GM23248 (cell line): ENCODE measurements around the gene GLRX2. TPM values are rescaled to one million over a fixed set of nuclear protein-coding genes. Genes with fewer than 3 reads are reported as not detected.
A peak's percentile ranks its signal among the peaks of the same experiment; 100 is the strongest.

Source experiments
- DNase-seq: peaks from one replicate; pipeline ENCODE4 v3.0.0-alpha.2; 2015
- H2AFZ ChIP-seq: fragments of 200-600 bp; sonication (generic); 2 replicates; pipeline ENCODE4 v1.6.1; 2016; ENCODE audit warnings: antibody characterized with exemption
- H3F3A ChIP-seq: fragments of 200-600 bp; sonication (generic); 2 replicates; pipeline ENCODE4 v1.6.1; 2016; ENCODE audit warnings: mild to moderate bottlenecking, antibody characterized with exemption, mixed run types; ENCODE audit not compliant: insufficient read depth
- H3K27ac ChIP-seq: fragments of 200-600 bp; sonication (generic); 2 replicates; pipeline ENCODE4 v1.5.1; 2016; ENCODE audit warnings: mild to moderate bottlenecking
- H3K27me3 ChIP-seq: fragments of 200-600 bp; sonication (generic); replicated peaks from 2 replicates; pipeline ENCODE4 v1.6.1; 2016; ENCODE audit warnings: mild to moderate bottlenecking; ENCODE audit not compliant: insufficient read depth
- H3K36me3 ChIP-seq: fragments of 200-600 bp; sonication (generic); 2 replicates; pipeline ENCODE4 v1.6.1; 2016; ENCODE audit warnings: low read depth, mild to moderate bottlenecking
- H3K4me1 ChIP-seq: fragments of 200-600 bp; sonication (generic); 2 replicates; pipeline ENCODE4 v1.6.1; 2016; ENCODE audit warnings: mild to moderate bottlenecking; ENCODE audit not compliant: insufficient read depth
- H3K4me2 ChIP-seq: fragments of 200-600 bp; sonication (generic); one replicate; pipeline ENCODE4 v1.6.1; 2016; ENCODE audit warnings: mild to moderate bottlenecking; ENCODE audit not compliant: unreplicated experiment
- H3K4me3 ChIP-seq: fragments of 200-600 bp; sonication (generic); 2 replicates; pipeline ENCODE4 v1.5.1; 2016; ENCODE audit warnings: mild to moderate bottlenecking
- H3K79me2 ChIP-seq: fragments of 200-600 bp; sonication (generic); 2 replicates; pipeline ENCODE4 v1.6.1; 2016; ENCODE audit warnings: mild to moderate bottlenecking; ENCODE audit not compliant: insufficient read depth
- H3K9ac ChIP-seq: fragments of 200-600 bp; sonication (generic); 2 replicates; pipeline ENCODE4 v1.6.1; 2016; ENCODE audit warnings: mild to moderate bottlenecking
- H3K9me2 ChIP-seq: fragments of 200-600 bp; sonication (generic); 2 replicates; pipeline ENCODE4 v1.6.1; 2016; ENCODE audit warnings: mixed run types, mild to moderate bottlenecking, moderate library complexity; ENCODE audit not compliant: insufficient read depth
- H3K9me3 ChIP-seq: fragments of 200-600 bp; sonication (generic); one replicate; pipeline ENCODE4 v1.6.1; 2017; ENCODE audit warnings: low read depth
- H4K20me1 ChIP-seq: fragments of 200-600 bp; sonication (generic); 2 replicates; pipeline ENCODE4 v1.6.0; 2016; ENCODE audit not compliant: insufficient read depth
- EZH2 ChIP-seq: fragments of 200-600 bp; sonication (generic); IDR thresholded peaks from 2 replicates; pipeline ENCODE4 v1.6.1; 2018; ENCODE audit warnings: antibody characterized with exemption, mild to moderate bottlenecking; ENCODE audit not compliant: insufficient read depth, poor library complexity, severe bottlenecking
- EZH2phosphoT487 ChIP-seq: fragments of 200-600 bp; sonication (generic); IDR thresholded peaks from 2 replicates; pipeline ENCODE4 v1.6.1; 2018; ENCODE audit warnings: antibody characterized with exemption, moderate library complexity, mild to moderate bottlenecking, low read depth; ENCODE audit not compliant: insufficient read depth
- WGBS, 2 experiments: methylation state at CpG; one replicate each; pipeline ENCODE4 v1.1.6; 2015 to 2017; ENCODE audit warnings: low lambda C conversion rate in 2 of 2, low coverage in 1 of 2; ENCODE audit errors: missing lambda C conversion rate in 2 of 2; 5-methylcytosine and 5-hydroxymethylcytosine counted together
- in situ Hi-C: fragments of 300-500 bp; cut with MboI; formaldehyde crosslinking; loops from 2 replicates; pipeline ENCODE4 v1.15.0; 2020
- polyA plus RNA-seq: library from polyadenylated mRNA; unstranded; fragments of >200 nt; fragmentation: Nextera tagmentation; extraction: Ambion mirVana; gene quantifications from 2 replicates; pipeline ENCODE4 v1.2.1, GENCODE V29; 2016
- total RNA-seq: library from RNA; depleted of rRNA; stranded (reverse); fragments of >200 nt; shearing (Covaris generic); gene quantifications from 2 replicates; pipeline ENCODE4 v1.2.3, GENCODE V29; 2014

Gene GLRX2
- total and polyA plus RNA-seq, 2 experiments from 2014 or later, result 10.7 to 57.5 TPM

- Histone ChIP-seq H3F3A (peaks cover 44% of the 10 kb centered on the region), H3K9ac (peak overlapping the region; percentile 8; the same call in 1 of the 2 replicates), H3K79me2 (no peaks in the 10 kb centered on the region), H2AFZ (peak overlapping the region; percentile 7; the same call in 1 of the 2 replicates), H3K4me3 (no peak overlapping the region), H3K27me3 (no peaks in the 10 kb centered on the region), H3K9me2 (no peaks in the 10 kb centered on the region), H3K4me1 (peaks cover 53% of the 10 kb centered on the region), H3K36me3 (no peaks in the 10 kb centered on the region), H3K9me3 (no peaks in the 10 kb centered on the region), H4K20me1 (no peaks in the 10 kb centered on the region), H3K27ac (peak overlapping the region; percentile 86), H3K4me2 (peak overlapping the region; percentile 66)
- in situ Hi-C loops, result no loop called here
- TF ChIP-seq EZH2 (no peak), EZH2phosphoT487 (no peak)
- no peak for DNase-seq
- 77 to 85% methylated on average over 6 of the region's 6 CpGs for WGBS, 2 experiments
Observed at GRCh38 chr1:193114485-193115095, 9.4 kb upstream of the GLRX2 start.

GRCh38 chr1:193113992-193114332 lies 8.7 kb upstream of the GLRX2 start:
- peak overlapping the region; percentile 7; the same call in 1 of the 2 replicates for H2AFZ ChIP-seq
- DNase-seq, result no peak
- no peaks in the 10 kb centered on the region for H3K9me2 ChIP-seq
- peak overlapping the region; percentile 86 for H3K27ac ChIP-seq
- in situ Hi-C loops, result no loop called here
- peaks cover 53% of the 10 kb centered on the region for H3K4me1 ChIP-seq
- H3K9me3 ChIP-seq, result no peaks in the 10 kb centered on the region
- H3K4me2 ChIP-seq, result no peak overlapping the region
- TF ChIP-seq EZH2 (no peak), EZH2phosphoT487 (no peak)
- H3F3A ChIP-seq, result peaks cover 44% of the 10 kb centered on the region
- no peaks in the 10 kb centered on the region for H3K36me3 ChIP-seq
- H4K20me1 ChIP-seq, result no peaks in the 10 kb centered on the region
- H3K9ac ChIP-seq, result peak overlapping the region; percentile 8; the same call in 1 of the 2 replicates
- no peaks in the 10 kb centered on the region for H3K27me3 ChIP-seq
- no peaks in the 10 kb centered on the region for H3K79me2 ChIP-seq
- no peak overlapping the region for H3K4me3 ChIP-seq

GRCh38 chr1:193113258-193113991 lies 8.2 kb upstream of the GLRX2 start:
- in situ Hi-C loops, result no loop called here
- no peak overlapping the region for H3K4me3 ChIP-seq
- no peak for DNase-seq
- no peaks in the 10 kb centered on the region for H3K36me3 ChIP-seq
- H3F3A ChIP-seq, result peaks cover 44% of the 10 kb centered on the region
- peaks cover 53% of the 10 kb centered on the region for H3K4me1 ChIP-seq
- H3K4me2 ChIP-seq, result no peak overlapping the region
- H3K79me2 ChIP-seq, result no peaks in the 10 kb centered on the region
- TF ChIP-seq EZH2phosphoT487, result no peak
- WGBS, 2 experiments, result 78 to 79% methylated on average over 9 of the region's 9 CpGs
- H3K9me2 ChIP-seq, result no peaks in the 10 kb centered on the region
- H2AFZ ChIP-seq, result peak overlapping the region; percentile 7; the same call in 1 of the 2 replicates
- no peak overlapping the region; the same call in 1 of the 2 replicates for H3K27ac ChIP-seq
- H3K9me3 ChIP-seq, result no peaks in the 10 kb centered on the region
- no peak overlapping the region for H3K9ac ChIP-seq
- no peaks in the 10 kb centered on the region for H4K20me1 ChIP-seq
- H3K27me3 ChIP-seq, result no peaks in the 10 kb centered on the region

GRCh38 chr1:193111641-193112090 lies 6.5 kb upstream of the GLRX2 start:
- no peaks in the 10 kb centered on the region for H4K20me1 ChIP-seq
- no peaks in the 10 kb centered on the region for H3K9me3 ChIP-seq
- H3K79me2 ChIP-seq, result no peaks in the 10 kb centered on the region
- peaks cover 44% of the 10 kb centered on the region for H3F3A ChIP-seq
- TF ChIP-seq EZH2phosphoT487 (no peak), EZH2 (no peak)
- DNase-seq, result peak; percentile 92
- H3K4me2 ChIP-seq, result peak overlapping the region; percentile 85
- H3K27me3 ChIP-seq, result no peaks in the 10 kb centered on the region
- no peaks in the 10 kb centered on the region for H3K9me2 ChIP-seq
- peak overlapping the region; percentile 77 for H3K9ac ChIP-seq
- H3K4me1 ChIP-seq, result peaks cover 53% of the 10 kb centered on the region
- H2AFZ ChIP-seq, result peak overlapping the region; percentile 77
- peak overlapping the region; percentile 95 for H3K27ac ChIP-seq
- H3K36me3 ChIP-seq, result no peaks in the 10 kb centered on the region
- 1 to 2% methylated on average over 6 of the region's 6 CpGs for WGBS, 2 experiments
- in situ Hi-C loops, result no loop called here
- H3K4me3 ChIP-seq, result peak overlapping the region; percentile 58
